Caco-2 (cell line): ENCODE results near the gene DDX5. TPM values are rescaled to one million over a fixed set of nuclear protein-coding genes. Genes with fewer than 3 reads are reported as not detected.

Experiments used
- BruUV-seq: library from RNA; stranded (reverse); fragments of 400-500 nt; replicated peaks from 2 replicates; lab custom pipeline; 2021; lab: Mats Ljungman, UMichigan
- CTCF ChIA-PET: fragments of 300-600 bp; sonication (Branson Sonifier 250); formaldehyde crosslinking; loops from one replicate; lab custom pipeline; 2022; ENCODE audit warnings: antibody characterized with exemption; lab: Charles Lee
- POLR2A ChIA-PET: fragments of 300-600 bp; sonication (Branson Sonifier 250); formaldehyde crosslinking; loops from one replicate; lab custom pipeline; 2022; ENCODE audit warnings: antibody characterized with exemption; lab: Charles Lee
- DNase-seq, 2 experiments: peaks; one replicate each; pipeline versions ENCODE4 v3.0.0 to v3.0.0-alpha.2; 2020 to 2022
- H3K27me3 ChIP-seq: replicated peaks from 2 replicates; pipeline ENCODE4 v1.6.0; 2011; ENCODE audit warnings: low read length; ENCODE audit not compliant: control insufficient read depth, insufficient read depth
- H3K36me3 ChIP-seq: 2 replicates; pipeline ENCODE4 v1.5.1; 2011; ENCODE audit warnings: low read length; ENCODE audit not compliant: control insufficient read depth, insufficient read depth
- H3K4me1 ChIP-seq: fragments of 250-450 bp; sonication (Bioruptor Pico); 2 replicates; pipeline ENCODE4 v1.5.1; 2020; ENCODE audit warnings: mild to moderate bottlenecking
- H3K4me3 ChIP-seq: 2 replicates; pipeline ENCODE4 v1.5.1; 2011; ENCODE audit warnings: low read depth, mild to moderate bottlenecking, control low read depth, low read length
- H3K9me3 ChIP-seq: fragments of 250-450 bp; sonication (Bioruptor Pico); 2 replicates; pipeline ENCODE4 v1.5.1; 2020; ENCODE audit warnings: mild to moderate bottlenecking, moderate library complexity
- H3K27ac Mint-ChIP-seq: one replicate; pipeline ENCODE4 v1.8.0; 2022; ENCODE audit warnings: mixed read lengths; ENCODE audit not compliant: unreplicated experiment
- H3K27me3 Mint-ChIP-seq: one replicate; pipeline ENCODE4 v1.8.0; 2022; ENCODE audit warnings: mixed read lengths; ENCODE audit not compliant: insufficient read depth, unreplicated experiment
- H3K36me3 Mint-ChIP-seq: one replicate; pipeline ENCODE4 v1.8.0; 2022; ENCODE audit warnings: mild to moderate bottlenecking, mixed read lengths; ENCODE audit not compliant: insufficient read depth, unreplicated experiment
- H3K4me1 Mint-ChIP-seq: one replicate; pipeline ENCODE4 v1.8.0; 2022; ENCODE audit warnings: low read depth, mixed read lengths; ENCODE audit not compliant: unreplicated experiment
- H3K4me3 Mint-ChIP-seq: one replicate; pipeline ENCODE4 v1.8.0; 2022; ENCODE audit warnings: mild to moderate bottlenecking, moderate library complexity, mixed read lengths; ENCODE audit not compliant: unreplicated experiment
- H3K9me3 Mint-ChIP-seq: one replicate; pipeline ENCODE4 v1.8.0; 2022; ENCODE audit warnings: mixed read lengths; ENCODE audit not compliant: unreplicated experiment
- CTCF ChIP-seq, 2 experiments: fragments of 200-600 bp in 1 of 2; IDR thresholded peaks; 1 replicate in 1 of 2; 2 replicates in 1 of 2; pipeline versions ENCODE4 v1.5.1 to v1.8.0; 2011 to 2022; ENCODE audit warnings: antibody characterized with exemption in 1 of 2, control low read depth in 1 of 2, inconsistent platforms in 1 of 2, low read depth in 1 of 2, low read length in 1 of 2, mild to moderate bottlenecking in 1 of 2, moderate library complexity in 1 of 2; ENCODE audit not compliant: insufficient read depth in 1 of 2, severe bottlenecking in 1 of 2, unreplicated experiment in 1 of 2
- intact Hi-C: fragments of 100-400 bp; cut with micrococcal nuclease; formaldehyde crosslinking; loops from one replicate; pipeline ENCODE4 v1.10.0; 2022; ENCODE audit not compliant: unreplicated experiment
- total RNA-seq: library from RNA; stranded (reverse); gene quantifications from 2 replicates; pipeline ENCODE4 v1.2.3, GENCODE V29; 2022

DDX5 gene
- total RNA-seq, 1 experiment from 2014 or later = 648 TPM

DNA sequence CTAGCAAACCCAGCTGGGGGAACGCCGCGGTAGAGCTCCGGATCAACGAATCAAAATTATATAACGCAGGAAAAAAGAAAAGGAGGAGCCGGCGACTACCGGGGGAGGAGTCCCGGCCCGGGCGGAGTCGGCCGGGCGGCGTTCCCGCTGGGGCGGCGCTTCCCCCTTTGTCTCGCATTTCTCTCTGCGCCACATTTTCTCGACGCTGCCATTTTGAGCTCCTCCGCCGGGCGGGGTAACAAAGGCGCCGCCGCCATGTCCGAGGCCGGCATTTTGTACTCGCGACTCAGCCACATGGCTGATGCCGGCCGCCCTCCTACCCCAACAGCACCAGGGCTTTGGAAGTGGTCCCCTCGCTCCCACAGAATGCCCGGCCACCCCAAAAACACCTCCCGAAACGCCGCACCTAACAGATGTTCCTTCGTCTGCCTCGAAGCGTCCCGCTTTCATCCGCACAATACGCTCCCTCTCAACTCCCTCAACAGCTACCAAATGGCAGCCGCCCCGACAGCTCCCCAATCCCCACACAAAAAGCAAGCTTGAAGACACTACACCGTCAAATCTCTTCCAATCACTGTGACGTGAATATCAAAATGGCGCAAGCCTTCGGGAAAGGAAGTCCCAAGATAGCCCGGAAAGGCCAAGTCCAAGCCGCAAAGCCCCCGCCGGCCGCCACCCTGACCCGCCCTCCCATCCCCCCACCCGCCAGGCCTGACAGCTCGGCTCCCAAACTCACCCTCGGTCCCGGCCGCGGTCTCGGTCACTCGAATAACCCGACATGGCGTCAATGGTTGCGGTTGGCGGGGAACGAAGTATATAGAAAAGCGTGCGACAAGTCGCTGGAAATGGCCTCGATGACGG, 519 bp downstream of the DDX5 start:
- ChIA-PET POLR2A (interaction anchor here (0.6 to 3.3 kb wide), 5 partner anchors 8 to 551 kb away, joined by 3 to 79 read pairs (median 5); partner anchors contain the start of gene POLG2), CTCF (interaction anchor here (0.6 to 1.7 kb wide), 3 partner anchors 9 to 590 kb away, joined by 3 to 9 read pairs (median 3); partner anchors contain the start of gene POLG2)
- intact Hi-C loops = loop anchor here (1.0 to 5.0 kb wide), 2 partner anchors 8 to 157 kb away; partner anchors contain the start of genes POLG2 and SMURF2
- H3K36me3 ChIP-seq = peaks cover 7% of the 10 kb centered on the region
- H3K4me3 ChIP-seq = peak overlapping the region; percentile 45
- H3K36me3 Mint-ChIP-seq = peaks cover 85% of the 10 kb centered on the region
- no peaks in the 10 kb centered on the region for H3K27me3 Mint-ChIP-seq
- H3K9me3 ChIP-seq = no peaks in the 10 kb centered on the region
- H3K9me3 Mint-ChIP-seq = no peaks in the 10 kb centered on the region
- TSS peak; percentile 19 for BruUV-seq
- TF ChIP-seq CTCF (IDR thresholded peaks at IDR 0.05; ENCODE audit: insufficient read depth in 1 of 2, low read depth in 1 of 2, low read length in 1 of 2, severe bottlenecking in 1 of 2, unreplicated experiment in 1 of 2) = no peak
- no peaks in the 10 kb centered on the region for H3K27me3 ChIP-seq
- peak overlapping the region; percentile 100 for H3K27ac Mint-ChIP-seq
- H3K4me1 ChIP-seq = peaks cover 15% of the 10 kb centered on the region
- peak overlapping the region; percentile 97 for H3K4me3 Mint-ChIP-seq
- H3K4me1 Mint-ChIP-seq = peaks cover 43% of the 10 kb centered on the region
- DNase-seq = peak; percentile 86 to 89

GRCh38 chr17:64504769-64505339, 1.2 kb downstream of the DDX5 start:
- no peaks in the 10 kb centered on the region for H3K9me3 ChIP-seq
- ChIA-PET POLR2A (interaction anchor here (0.6 to 3.3 kb wide), 5 partner anchors 8 to 552 kb away, joined by 3 to 79 read pairs (median 5); partner anchors contain the start of gene POLG2), CTCF (interaction anchor here (0.6 to 1.0 kb wide), 2 partner anchors 145 to 590 kb away, joined by 3 read pairs; no protein-coding TSS in a partner anchor)
- peak overlapping the region; percentile 45 for H3K4me3 ChIP-seq
- H3K9me3 Mint-ChIP-seq = no peaks in the 10 kb centered on the region
- TF ChIP-seq CTCF (IDR thresholded peaks at IDR 0.05; ENCODE audit: insufficient read depth in 1 of 2, low read depth in 1 of 2, low read length in 1 of 2, severe bottlenecking in 1 of 2, unreplicated experiment in 1 of 2) = no peak
- peaks cover 21% of the 10 kb centered on the region for H3K4me1 ChIP-seq
- H3K27me3 Mint-ChIP-seq = no peaks in the 10 kb centered on the region
- H3K4me1 Mint-ChIP-seq = peaks cover 49% of the 10 kb centered on the region
- intact Hi-C loops = loop anchor here (5.0 kb wide), 1 partner anchor 157 kb away; the partner anchor contains the start of gene SMURF2
- H3K36me3 Mint-ChIP-seq = peaks cover 85% of the 10 kb centered on the region
- no peaks in the 10 kb centered on the region for H3K27me3 ChIP-seq
- peaks cover 9% of the 10 kb centered on the region for H3K36me3 ChIP-seq
- BruUV-seq = no TSS peak
- peak overlapping the region; percentile 97 for H3K4me3 Mint-ChIP-seq
- peak overlapping the region; percentile 100 for H3K27ac Mint-ChIP-seq
- peak in 1 of 2 experiments; percentile 14 for DNase-seq
